Measurements from ENCODE around the gene BRME1.

BRME1 gene

GRCh38 chr19:13846557-13847406 lies 59.1 kb downstream of the BRME1 start:
- DNase-seq (ENCODE audit: low read depth, low spot score) = peak; percentile 77

- DNase-seq (ENCODE audit: low read depth, low spot score) = no peak
These were observed 61.7 kb downstream of the BRME1 start for GRCh38 chr19:13844130-13844631.

- no peak for DNase-seq (ENCODE audit: low read depth, low spot score)
These were observed 62.6 kb downstream of the BRME1 start for GRCh38 chr19:13843104-13843921.

GRCh38 chr19:13842291-13843103 lies 63.4 kb downstream of the BRME1 start:
- DNase-seq (ENCODE audit: low read depth, low spot score) = no peak

GRCh38 chr19:13841962-13842290 lies 64.0 kb downstream of the BRME1 start:
- DNase-seq (ENCODE audit: low read depth, low spot score) = no peak

GRCh38 chr19:13841086-13841961 lies 64.6 kb downstream of the BRME1 start:
- DNase-seq (ENCODE audit: low read depth, low spot score) = no peak

- DNase-seq (ENCODE audit: low read depth, low spot score) = no peak
These were observed 65.4 kb downstream of the BRME1 start for GRCh38 chr19:13840305-13841085.

- no peak for DNase-seq (ENCODE audit: low read depth, low spot score)
These were observed 66.0 kb downstream of the BRME1 start for GRCh38 chr19:13839938-13840304.

- DNase-seq (ENCODE audit: low read depth, low spot score) = no peak
These were observed 66.6 kb downstream of the BRME1 start for GRCh38 chr19:13839130-13839937.

- no peak for DNase-seq (ENCODE audit: low read depth, low spot score)
These were observed 67.3 kb downstream of the BRME1 start for GRCh38 chr19:13838435-13839129.

- DNase-seq (ENCODE audit: low read depth, low spot score) = no peak
These were observed 69.9 kb downstream of the BRME1 start for GRCh38 chr19:13835791-13836723.

- DNase-seq (ENCODE audit: low read depth, low spot score) = no peak
These were observed 71.5 kb downstream of the BRME1 start for GRCh38 chr19:13834244-13835069.

GRCh38 chr19:13833330-13834243 lies 72.3 kb downstream of the BRME1 start:
- no peak for DNase-seq (ENCODE audit: low read depth, low spot score)

Data from smooth muscle cell of the brain vasculature (primary cell).